Epithelial cell of prostate (primary cell): ENCODE data around the gene SMIM23.

Source experiments
- DNase-seq: peaks from one replicate; pipeline ENCODE4 v3.0.0-alpha.2; 2011; ENCODE audit warnings: low read depth, low spot score
- H3K27ac ChIP-seq: fragments of 450-650 bp; 2 replicates; pipeline ENCODE4 v1.5.1; 2017; ENCODE audit warnings: mild to moderate bottlenecking

Gene SMIM23

DNA sequence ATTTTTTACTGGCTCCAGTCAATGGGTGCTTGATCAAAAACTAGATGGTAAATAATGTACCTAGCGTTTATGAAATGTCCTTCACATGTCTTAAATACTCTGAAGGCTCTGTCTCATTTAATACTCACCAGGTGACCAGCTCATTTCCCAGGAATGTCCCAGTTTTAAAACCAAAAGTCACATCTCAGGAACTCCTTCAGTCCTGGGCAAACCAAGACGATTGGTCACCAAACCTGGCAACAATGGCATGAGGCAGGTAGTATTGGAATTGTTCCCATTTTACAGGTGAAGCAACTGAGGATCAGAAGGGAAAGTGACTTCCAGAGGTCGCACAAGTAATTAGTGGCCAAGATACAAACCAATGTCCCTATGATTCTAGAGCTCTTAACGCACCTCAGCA lies 27.7 kb downstream of the SMIM23 start:
- no peak for DNase-seq
- H3K27ac ChIP-seq = no peak overlapping the region

DNA sequence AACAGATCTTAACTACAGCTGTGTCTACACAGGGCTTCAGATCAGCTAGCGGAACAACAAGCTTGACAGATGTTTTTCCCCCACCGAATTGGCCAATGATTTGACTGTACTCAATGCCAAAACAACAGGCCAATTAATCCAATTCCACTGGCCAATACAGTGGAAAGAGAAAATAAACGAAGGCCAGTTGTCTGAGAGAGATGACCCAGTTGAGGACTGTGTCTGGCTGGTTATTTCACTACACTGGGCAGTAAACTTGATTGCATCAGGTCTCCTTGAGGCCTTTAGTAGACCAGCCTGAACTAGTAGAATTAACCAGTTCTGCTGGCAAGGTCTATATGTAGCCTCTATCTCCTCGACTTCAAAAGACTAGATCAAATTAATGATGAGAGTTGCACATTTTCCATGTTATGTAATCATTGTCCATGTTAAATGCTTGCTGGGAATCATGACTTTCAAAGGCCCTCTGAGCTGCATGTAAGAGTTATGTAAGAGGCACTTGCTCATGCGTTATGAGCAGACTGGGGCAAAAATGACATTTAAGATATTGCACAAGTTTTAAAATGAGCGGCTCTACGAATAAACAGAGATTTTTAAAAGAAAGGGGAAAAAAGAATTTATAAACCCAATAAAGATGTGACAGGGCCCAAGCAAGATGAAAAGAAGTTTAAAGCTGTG lies 28.3 kb downstream of the SMIM23 start:
- H3K27ac ChIP-seq = no peak overlapping the region
- DNase-seq = no peak

DNA sequence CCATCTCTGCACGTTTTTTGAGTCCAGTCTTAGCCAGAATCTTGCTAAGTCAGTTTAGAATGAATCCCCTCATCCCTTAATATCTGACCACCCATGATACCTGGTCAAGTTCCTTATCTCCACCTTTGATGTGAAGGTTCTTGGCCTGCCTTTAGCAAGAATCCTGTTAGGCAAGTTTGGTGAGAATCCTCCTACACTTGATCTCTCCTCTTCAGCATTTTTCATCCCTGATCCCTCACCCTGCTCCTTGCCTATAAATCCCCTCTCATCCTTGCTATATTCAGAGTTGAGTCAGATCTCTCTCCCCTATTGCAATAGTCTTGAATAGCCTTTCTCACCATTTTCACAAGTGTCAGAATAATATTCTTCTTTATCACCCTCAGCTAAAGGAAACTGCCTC lies 31.0 kb downstream of the SMIM23 start:
- no peak overlapping the region for H3K27ac ChIP-seq
- no peak for DNase-seq

DNA sequence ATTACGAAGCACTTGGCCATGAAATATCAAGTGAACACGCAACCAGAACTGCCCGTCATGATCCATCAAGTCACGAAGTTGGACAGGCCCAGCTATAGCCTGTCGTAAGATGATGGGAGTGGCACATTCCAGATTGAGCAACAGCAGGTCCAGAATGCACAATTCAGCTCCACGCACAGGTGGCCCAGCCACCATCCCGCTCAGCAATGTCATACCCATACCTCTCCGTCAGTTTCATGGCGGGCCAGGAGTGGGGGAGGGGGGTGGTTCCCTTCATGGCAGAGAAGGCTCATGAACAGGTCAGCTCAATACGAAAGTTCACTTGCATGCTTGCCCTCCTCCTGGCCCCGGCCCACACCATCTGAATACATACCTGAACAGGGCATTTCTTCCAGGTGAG lies 34.9 kb downstream of the SMIM23 start:
- H3K27ac ChIP-seq = no peak overlapping the region
- no peak for DNase-seq

DNA sequence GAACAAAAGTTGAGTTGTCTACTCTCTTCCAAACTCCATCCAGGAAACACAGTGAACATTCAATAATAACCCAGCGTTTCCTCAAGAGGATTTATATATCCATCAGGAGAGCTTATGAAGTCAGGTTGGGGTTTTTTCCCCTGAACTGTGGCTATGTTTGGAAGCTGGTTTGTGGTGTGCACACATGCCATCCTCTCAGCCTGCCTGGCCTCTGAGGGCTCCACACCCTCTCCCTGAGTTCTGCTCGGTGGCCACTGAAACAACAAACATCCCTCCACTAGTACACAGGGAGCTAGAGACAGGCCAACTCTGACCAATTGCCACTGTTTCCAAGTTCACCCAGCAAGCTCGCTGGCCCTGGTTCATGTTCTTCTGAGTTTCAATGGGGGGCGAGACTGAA lies 35.7 kb downstream of the SMIM23 start:
- no peak for DNase-seq
- H3K27ac ChIP-seq = no peak overlapping the region

DNA sequence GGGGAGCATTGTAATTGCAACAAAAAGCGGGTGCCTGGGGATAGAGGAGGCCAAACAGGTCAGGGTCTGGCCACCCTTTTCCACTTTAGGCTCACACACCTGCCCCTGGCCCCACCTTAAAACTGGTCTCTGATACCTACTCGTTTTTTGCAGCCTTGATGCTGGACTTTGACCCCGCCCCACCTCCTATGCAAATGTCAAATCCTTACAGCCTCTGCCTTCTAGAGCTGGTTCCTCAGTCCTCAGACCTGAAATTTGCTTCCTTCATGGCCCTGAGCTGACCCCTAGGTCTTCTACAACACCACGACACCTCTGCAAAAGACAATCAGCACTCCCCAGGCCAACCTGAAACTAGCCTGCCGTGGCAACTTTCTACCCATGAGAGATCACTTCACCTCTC lies 37.7 kb downstream of the SMIM23 start:
- H3K27ac ChIP-seq = no peak overlapping the region
- no peak for DNase-seq

DNA sequence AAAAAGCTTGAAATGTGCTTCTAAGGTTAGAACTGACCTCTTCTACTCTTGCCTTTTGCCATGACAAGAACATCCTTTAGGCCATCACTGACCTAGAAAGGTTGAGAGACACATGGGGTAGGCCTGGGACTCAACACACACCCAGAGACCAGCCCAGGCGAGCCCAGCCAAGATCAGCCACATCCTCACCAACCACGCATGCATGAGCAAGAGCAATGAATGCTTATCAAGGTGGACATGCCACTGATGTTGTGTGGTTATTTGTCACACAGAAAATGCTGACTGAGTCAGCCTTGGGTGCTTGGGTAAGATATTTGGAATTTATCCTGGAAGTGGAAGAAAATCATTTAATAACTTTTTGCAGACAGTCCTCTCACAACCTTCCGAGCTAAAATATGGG lies 39.4 kb downstream of the SMIM23 start:
- peak; percentile 33 for DNase-seq

DNA sequence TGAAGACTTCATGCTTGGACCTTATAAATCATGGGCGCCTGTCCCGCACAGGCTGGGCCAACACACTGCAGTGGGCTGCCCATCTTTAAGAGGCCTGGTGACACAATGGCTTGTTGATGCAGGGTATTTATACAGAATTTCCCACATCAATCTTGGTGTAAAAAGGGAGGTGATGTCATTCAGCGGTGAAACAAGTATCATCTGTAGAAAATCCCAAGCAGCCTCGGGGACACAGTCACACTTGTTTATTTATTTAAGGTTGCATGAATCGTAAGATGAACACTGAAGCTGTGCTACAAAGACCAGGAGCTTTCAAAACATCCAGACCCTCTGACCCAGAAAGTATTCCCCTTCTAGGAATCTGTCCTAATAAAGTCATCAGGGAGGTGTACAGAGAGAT lies 40.5 kb downstream of the SMIM23 start:
- DNase-seq = no peak
- no peak overlapping the region for H3K27ac ChIP-seq

More for the DNA sequence above, 39.4 kb downstream of the SMIM23 start:
- H3K27ac ChIP-seq = no peak overlapping the region

DNA sequence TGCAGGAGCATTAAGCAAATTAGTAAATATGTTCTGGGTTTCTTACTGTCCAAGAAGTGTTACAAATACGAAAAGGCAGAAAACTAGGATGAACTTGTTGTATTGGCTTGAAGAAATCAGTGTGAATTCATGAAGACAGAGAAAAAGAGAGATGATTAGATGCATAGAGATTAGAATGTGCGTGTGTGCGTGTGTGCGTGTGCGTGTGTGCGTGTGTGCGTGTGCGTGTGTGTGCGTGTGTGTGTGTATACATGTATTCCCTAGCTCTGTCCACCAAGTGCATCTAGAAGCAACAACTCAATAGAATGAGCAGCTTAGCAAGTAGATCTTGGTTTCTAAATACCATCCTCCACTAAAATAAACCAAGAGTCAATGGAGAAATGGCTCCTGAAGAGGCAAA lies 41.5 kb downstream of the SMIM23 start:
- no peak overlapping the region for H3K27ac ChIP-seq
- DNase-seq = no peak

DNA sequence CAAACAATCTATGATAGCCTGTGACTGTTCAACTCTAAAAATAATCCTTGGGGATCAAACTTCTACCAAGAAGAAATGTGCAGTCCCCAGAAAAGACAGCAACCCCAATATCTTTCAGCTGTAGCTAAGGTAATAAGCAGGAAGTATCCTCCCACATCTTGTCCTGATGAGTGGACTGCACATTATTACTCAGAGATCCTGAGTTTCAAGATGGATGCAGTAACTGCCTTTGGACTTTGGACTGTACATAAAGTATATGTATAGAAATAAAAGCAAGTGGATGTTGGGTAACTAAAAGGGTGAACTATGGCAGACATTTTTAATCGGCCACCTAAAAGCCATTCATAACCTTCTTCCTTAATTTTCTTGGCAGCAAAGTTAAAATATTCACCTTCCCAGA lies 45.1 kb downstream of the SMIM23 start:
- no peak overlapping the region for H3K27ac ChIP-seq
- DNase-seq = no peak

DNA sequence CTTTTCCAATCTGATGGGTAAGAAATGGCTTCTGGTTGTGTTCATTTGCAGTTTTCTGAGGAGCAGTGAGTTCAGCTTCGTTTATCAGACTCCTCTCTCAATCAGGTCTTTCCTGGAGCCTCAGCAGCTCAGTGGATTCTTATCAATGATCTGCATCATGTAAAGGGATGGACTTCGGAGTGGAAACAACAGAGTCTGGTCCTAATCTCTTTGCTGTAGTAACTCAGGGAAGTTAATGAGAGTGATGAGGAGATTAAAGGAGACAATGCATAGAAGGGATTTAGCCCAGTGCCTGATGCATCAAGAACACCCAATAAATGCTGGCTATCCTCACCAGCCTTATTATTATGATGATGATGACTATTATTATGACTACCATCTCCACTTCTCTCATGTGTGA lies 47.2 kb downstream of the SMIM23 start:
- H3K27ac ChIP-seq = no peak overlapping the region
- no peak for DNase-seq

DNA sequence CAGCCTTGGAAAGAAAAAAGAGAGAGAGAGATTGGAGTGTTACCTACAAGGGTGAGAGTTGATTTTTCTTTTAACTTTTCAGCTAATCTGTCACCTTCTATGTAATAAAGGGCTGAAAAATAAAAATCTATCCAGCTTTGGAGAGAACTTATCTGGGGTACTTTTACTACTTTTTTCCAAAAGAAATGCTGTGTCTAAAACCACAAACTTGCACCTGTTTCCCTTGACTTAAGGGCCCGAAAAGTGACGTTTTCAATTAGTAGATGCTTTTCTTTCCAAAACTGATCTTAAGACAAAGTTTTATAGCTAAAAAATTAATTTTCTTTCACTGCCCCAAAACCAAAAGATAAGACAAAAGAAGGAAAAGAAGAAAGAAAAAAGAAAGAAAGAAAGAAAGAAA lies 48.8 kb downstream of the SMIM23 start:
- no peak for DNase-seq
- no peak overlapping the region for H3K27ac ChIP-seq

DNA sequence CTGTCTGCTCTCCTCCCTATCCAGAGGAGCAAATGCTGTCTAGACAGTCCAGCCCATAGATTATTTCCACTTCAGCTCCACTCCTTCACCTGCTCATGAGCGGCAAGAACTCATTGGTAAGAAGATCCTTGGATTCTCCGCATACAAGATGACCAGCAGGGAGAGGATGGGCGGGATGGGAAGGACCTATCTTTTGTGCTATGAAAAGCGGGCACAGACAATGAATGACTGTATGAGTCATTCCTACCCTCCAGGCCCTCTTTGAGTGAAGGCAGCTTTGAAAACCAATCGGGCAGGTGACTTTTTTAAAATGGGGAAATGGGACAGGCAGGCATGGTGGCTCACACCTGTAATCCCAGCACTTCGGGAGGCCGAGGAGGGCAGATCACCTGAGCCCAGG lies 49.4 kb downstream of the SMIM23 start:
- no peak overlapping the region for H3K27ac ChIP-seq
- no peak for DNase-seq

DNA sequence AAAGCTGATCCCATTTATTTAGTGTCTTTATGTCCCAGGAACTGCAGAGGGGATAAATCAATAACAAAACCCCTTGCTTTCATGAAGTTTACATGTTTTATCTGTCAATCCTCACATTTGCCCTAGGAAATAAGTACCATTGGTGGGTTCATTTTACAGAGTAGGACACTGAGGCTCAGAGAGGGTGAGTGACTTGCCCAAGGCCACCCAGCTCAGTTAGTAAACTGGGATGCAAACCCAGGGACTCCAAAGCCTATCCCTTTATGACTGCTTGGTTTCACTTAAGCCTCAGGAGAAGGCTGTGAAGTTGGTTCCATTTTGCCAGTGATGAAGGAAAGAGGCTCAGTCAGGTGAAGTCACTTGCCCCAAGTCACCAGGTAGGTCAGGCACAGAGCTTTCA lies 51.9 kb downstream of the SMIM23 start:
- no peak for DNase-seq
- no peak overlapping the region for H3K27ac ChIP-seq

DNA sequence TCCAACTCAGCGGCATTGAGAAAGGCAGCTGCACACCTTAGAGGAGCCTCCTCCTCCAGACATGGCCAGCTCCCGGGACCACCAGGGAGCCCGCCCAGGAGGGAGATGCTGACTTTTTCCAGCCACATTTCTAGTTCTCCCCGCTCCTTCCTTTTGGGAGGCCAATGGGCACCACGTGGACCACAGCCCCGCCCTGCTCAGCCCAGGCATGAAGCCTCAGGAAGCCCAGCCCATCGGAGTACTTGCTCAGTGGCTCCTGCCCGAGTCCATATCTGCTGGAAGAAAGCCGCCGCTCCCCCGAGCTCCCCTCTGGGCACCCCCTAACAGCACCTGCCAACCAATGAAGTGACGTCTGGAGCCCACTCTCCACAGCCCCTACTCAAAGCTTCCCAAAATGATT lies 52.4 kb downstream of the SMIM23 start:
- no peak overlapping the region for H3K27ac ChIP-seq
- no peak for DNase-seq

DNA sequence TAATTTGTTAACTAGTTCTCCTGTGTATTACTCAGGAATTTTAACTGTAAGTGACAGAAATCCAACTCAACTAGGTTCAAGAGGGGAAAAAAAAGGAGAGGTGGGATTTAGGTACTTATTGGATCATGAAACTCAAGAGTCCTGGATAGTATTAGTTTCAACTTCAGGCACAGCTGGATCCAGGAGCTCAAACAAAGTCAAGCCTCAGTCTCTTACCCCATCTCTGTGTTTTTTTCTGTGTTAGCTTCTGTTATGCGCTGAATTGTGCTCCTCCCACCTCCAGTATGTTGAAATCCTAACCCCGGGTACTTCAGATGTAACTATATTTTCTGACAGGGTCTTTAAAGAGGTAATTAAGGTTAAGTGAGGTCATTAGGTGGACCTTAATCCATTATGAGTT lies 53.5 kb downstream of the SMIM23 start:
- no peak for DNase-seq
- no peak overlapping the region for H3K27ac ChIP-seq

DNA sequence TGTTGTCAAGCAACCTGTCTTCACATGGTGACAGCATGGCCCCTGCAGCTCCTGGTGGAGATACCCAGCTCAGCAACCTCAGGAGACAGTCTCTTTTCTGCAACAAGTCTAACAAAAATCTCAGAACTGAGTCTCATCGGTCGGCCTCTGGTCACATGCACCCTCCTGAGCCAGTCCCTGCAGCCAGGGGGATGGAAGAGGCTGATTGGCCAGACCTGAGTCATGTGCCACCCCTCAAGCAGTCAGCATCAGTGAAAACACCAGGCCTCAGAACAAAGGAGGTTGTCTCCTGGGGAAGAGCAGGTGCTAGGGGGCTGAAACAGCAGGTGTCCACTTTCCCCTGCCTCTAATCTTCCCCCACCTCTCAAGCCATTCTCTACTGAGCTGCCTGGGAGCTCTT lies 54.4 kb downstream of the SMIM23 start:
- H3K27ac ChIP-seq = no peak overlapping the region
- no peak for DNase-seq
